HG03558 (cell line): ENCODE measurements around the gene PACRG.

Source experiments
- ATAC-seq: cut with Tn5 transposase; IDR thresholded peaks from one replicate; pipeline ENCODE4 v1.9.1; 2021; ENCODE audit warnings: moderate number of reproducible peaks; ENCODE audit not compliant: unreplicated experiment; ENCODE audit errors: extremely low read depth

PACRG gene

DNA sequence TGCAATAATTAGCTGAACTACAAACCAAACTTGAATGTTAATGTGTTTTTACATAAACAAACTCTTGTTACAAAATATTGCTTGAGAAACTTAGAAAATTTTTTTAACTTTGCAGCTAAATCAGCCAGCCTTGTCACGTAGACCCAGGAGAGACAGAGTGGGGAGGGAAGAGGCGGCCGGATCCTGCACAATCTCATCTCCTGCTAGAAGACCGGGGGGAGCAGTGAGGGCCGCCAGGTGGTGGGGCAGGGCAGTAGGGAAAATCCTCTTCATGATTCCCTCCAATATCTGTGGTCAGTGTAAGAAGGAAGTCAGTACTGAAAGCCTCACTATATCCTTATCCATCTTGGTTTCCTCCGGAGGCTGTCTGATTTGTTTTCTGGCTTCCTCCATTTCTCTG lies 193.3 kb downstream of the PACRG start:
- ATAC-seq = no peak

DNA sequence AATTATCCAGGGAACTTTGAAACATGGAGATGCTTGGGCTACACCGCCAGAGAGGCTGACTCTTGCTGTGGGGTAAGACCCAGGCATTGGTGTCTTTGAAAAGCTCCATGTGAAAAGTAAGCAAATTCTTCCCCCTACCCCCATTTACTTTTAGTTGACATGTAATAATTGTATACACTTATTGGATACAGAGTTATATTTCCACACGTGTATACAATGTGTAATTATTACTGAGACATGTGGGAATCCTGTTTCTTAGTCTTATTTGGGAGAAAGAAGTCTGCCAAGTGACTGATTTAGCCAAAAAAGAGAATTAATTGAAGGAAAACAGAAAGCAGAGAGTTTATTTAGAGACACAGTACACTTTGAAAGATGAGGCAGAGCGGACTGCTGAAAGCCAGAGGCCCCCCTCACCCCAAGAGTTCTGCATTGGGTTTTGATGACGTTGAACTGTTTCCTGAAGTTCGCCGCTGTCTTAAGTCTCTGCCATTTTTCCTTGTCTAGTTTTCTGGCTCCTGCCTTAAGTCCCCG lies 193.8 kb downstream of the PACRG start:
- ATAC-seq = no peak

GRCh38 chr6:162922563-162923166 lies 194.9 kb downstream of the PACRG start:
- no peak for ATAC-seq

- no peak for ATAC-seq
Observed at GRCh38 chr6:162934844-162935243, 207.1 kb downstream of the PACRG start.

DNA sequence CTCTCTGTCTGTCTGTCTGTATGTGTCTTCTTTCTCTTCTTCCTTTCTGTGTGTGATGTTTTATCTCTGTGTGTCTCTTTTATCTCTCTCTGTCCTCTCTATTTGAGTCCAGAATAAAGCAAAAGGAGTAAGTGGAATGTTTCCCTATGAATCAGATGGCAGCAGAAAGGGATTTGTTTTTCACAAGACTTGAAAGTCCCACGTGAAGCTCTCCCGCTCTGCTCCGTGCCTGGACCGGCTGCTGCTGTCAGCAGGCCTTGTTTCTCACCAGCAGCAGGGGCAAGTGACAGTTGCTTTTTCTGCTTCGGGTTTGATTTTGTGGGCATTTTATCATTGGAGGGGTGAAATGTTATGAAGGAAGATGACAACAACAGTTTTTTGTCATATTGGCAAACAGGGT lies 212.7 kb downstream of the PACRG start:
- ATAC-seq = no peak

GRCh38 chr6:162941128-162941527 lies 213.4 kb downstream of the PACRG start:
- no peak for ATAC-seq

DNA sequence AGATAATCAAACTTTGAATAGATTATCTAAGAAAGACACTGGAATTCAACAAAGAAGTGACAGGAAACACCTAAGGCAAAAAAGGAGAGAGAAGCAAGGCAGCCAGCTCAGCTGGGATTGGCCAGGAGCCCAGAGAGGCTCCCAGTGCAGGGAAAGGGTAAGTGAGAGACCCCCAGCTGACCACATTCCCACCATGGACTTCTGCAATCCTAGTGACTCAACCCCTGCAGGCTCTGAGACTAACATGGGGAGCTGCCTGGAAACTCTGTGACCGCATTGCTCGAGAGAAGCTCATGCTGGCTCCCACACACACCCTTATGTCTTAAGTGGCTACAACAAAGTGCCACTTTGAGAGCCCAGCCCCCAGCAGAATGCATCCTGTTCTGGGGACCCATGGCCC lies 215.1 kb downstream of the PACRG start:
- no peak for ATAC-seq

DNA sequence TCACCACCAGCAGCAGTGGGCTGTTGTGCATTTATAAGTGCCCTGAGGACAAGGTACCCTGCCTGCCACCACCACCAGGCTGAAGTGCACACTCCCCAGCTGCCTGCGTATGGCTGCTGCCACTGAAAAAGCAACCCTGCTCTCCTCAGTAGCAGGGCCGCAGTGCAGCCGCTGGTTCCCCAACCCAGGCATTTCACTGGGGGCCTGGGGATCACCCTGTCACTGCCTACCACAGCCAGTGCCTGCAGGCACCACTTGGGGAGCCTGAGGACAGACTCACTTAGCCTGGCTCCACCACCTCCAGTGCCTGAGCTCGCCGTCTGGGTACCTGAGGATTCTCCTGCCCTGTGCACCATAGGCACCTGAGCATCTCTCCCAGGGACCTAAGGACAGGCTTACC lies 215.6 kb downstream of the PACRG start:
- no peak for ATAC-seq

GRCh38 chr6:162951164-162951743 lies 223.5 kb downstream of the PACRG start:
- no peak for ATAC-seq

GRCh38 chr6:162952423-162952822 lies 224.6 kb downstream of the PACRG start:
- no peak for ATAC-seq

- ATAC-seq = no peak
Observed at GRCh38 chr6:162957062-162957461, 229.3 kb downstream of the PACRG start.

- ATAC-seq = no peak
Observed at GRCh38 chr6:162960679-162961457, 233.1 kb downstream of the PACRG start.

DNA sequence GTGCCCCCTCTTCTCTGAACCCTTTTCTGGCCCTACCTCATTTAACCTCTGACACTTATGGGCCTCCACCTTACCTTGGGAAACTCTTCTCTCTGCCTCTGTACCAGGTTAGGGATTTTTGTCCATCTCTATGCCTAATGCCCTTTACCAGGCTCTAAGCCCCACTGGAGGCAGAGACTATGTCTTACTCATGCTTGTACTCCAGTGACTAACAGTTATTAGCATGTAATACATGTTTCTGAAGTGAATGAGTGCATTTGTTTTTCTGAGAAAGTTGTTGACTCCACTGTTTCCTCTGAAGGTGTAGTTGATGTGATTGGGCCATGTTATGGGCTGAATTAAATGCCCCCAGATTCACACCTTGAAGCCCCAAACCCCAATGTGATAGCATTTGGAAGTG lies 234.3 kb downstream of the PACRG start:
- ATAC-seq = no peak

GRCh38 chr6:162963861-162964260 lies 236.1 kb downstream of the PACRG start:
- no peak for ATAC-seq

- ATAC-seq = no peak
Observed at GRCh38 chr6:162964488-162965140, 236.8 kb downstream of the PACRG start.

DNA sequence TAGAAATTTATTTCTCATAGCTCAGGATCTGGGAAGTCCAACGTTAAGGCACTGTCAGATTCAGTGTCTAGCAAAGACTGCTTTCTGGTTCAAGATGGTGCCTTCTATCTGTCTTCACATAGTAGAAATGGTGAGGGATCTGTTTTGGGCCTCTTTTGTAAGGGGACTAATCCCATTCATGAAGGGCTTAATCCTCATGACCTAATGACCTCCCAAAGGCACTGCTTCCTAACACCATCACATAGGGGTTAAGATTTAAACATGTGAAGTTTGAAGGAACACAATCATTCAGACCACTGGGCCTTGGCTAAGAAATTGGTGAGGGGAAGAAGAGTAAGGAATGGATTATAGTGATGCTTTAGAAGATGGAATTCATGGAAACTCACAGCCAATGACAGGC lies 237.6 kb downstream of the PACRG start:
- ATAC-seq = no peak

DNA sequence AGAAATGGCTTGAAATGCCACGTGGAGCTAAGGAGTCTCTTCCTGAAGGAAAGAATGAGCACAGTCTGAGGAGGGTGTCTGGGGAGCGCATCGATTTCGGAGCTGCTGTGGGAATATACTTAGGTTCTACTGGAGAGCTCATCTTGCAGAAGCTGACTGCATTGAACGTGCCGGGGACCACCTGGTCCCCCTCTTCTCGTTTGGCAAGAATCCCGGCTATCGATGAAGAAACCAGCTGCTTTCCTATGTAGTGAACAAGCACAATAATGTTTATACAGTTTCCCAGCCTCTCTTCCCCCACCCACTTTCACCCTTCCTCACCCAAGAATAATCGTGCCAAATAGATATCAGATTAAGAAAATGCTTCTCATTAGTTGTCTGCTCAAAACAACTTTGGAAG lies 242.5 kb downstream of the PACRG start:
- ATAC-seq = no peak

DNA sequence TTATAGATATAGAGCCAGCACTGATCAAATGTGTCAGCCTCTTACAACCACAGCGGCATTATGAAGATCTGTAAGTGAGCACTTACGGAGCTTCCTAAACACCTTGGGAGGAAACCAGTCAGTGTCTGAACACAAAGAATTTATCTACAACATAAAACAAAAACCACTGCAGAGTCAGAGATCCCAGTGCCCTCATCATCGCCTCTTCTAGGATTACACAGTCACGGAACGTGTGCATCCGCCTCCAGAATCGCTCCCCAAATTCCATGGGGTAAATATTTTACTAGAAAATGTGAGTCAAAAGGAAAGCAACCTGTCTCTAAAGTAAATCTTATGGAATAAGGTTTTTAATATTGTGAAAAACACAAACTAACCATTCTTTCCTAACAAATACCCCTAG lies 243.6 kb downstream of the PACRG start:
- ATAC-seq = no peak

DNA sequence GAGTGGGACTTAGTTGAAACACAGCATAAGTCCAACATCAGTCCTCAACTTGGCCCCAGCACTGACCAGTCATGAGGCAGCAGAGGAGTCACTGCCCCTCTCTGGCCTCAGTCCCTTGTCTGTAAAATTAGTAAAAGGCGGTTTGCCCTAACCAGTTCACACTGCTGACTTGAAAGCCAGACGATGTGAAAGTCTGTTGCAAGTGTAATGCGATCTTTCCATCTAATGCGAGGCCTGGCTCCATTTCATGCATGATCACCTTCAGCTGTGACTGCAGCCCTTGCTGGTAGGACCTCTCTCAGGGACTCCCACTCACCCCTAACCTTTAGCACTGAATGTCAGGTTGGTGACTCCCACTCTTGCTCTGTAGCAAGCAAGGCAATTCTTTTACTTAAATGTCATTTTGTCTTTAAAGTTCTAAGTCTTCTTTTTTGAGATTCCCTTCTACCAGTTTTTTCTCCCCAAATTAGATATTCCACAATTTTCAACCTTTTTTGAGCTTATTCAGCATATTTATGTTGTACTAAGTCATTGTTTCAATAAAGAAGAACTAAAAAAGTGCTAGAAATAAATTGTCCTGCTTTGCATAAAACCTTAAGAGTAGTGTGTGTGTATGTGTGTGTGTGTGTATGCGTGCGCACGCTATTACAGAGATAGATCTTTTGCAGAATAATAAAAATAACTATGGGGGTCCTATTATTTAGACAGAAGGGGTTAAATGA lies 245.5 kb downstream of the PACRG start:
- ATAC-seq = no peak

DNA sequence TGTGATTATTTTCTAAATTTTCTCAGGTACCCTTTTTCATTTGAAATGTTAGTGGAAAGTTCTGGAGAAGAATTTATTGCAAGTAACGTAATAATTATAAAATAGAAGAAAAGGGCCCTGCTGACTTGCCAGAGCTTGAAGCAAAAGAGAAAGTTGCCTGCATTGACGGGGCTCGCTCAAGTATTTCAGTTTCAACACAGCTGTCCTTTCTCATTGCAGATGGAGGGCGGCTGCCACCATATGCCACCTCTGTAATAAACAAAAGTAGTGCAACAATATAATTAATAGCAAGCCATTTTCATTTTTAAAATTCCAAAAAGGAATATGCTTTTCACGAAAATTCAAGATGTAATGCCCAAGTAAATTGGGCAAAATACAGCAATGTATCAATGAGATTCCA lies 246.2 kb downstream of the PACRG start:
- no peak for ATAC-seq
